ENCODE results near the gene MSTO1.
"Not testable (repeated sequence)": the region's sequence is repeated elsewhere in the genome, so short reads cannot be mapped to it uniquely, and the experiment has no call there.

Gene MSTO1

GRCh38 chr1:155609515-155610256 is at the start of gene MSTO1:
Gene MSTO1, plus strand, starts transcription at chr1:155610218. Its CDS starts 31 bp downstream, at chr1:155610249.
- DNase-seq = peak; percentile 98

GRCh38 chr1:155561779-155562580 is 48.0 kb upstream of the MSTO1 start:
- not testable (repeated sequence) for DNase-seq

DNA sequence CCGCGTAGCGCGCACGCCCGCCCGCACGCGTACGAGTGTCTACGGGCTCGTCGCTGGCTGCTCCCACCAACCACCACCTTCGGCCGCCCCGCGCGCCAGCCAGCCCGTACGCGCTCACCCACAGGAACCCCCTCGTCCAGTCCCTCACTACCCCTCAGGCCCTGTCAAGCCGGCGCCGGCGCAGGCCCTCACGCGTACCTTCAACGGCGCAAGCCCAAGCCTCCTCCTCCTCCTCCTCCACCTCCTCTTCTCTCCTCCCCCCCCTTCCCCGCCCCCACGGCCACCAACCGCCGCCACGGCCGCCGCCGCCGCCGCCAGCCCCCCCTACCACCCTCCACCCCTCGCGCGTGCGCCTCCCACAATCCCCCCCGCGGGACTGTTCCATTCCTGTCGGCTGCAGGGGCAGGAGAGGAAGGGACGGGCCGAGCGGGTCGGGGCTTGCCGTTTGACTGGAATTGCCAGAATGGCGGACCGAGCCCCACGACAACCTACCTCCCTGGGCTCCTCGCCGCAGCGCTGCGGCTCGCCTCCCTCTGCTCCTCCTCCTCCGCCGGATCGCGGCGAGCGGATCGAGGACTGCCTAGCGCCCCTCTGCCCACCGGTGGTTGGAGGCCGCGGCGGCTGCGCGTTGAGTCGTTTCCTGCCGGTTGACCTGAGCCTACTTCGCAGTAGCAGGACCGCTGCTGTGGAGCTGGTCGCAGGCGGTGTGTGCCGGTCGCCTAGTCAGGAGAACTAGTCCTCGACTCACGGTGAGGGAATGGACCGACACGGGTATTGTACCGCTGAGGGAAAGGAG is 47.2 kb upstream of the MSTO1 start, which contains the start of gene ASH1L:
Gene ASH1L (minus strand): TSS at position 223 of the 796 bp plus-strand sequence. CDS start 41,284 bp downstream, outside the sequence.
- DNase-seq = peak; percentile 85

- not testable (repeated sequence) for DNase-seq
Measured at GRCh38 chr1:155563377-155564022, 46.5 kb upstream of the MSTO1 start.

- peak; percentile 21 for DNase-seq
Measured at GRCh38 chr1:155569988-155570592, 39.9 kb upstream of the MSTO1 start.

GRCh38 chr1:155570593-155570990 is 39.4 kb upstream of the MSTO1 start:
- no peak for DNase-seq

GRCh38 chr1:155574077-155574476 is 35.9 kb upstream of the MSTO1 start:
- no peak for DNase-seq

DNA sequence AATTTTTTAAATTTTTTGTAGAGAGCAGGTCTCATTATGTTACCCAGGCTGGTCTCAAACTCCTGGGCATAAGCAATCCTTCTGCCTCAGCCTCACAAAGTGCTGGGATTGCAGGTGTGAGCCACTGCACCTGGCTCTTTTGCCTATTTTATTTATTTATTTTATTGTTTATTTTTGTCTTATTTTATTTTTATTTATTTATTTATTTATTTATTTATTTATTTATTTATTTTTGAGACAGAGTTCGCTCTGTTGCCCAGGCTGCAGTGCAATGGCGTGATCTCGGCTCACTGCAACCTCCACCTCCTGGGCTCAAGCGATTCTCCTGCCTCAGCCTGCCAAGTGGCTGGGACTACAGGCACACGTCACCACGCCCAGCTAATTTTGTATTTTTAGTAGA is 34.4 kb upstream of the MSTO1 start:
- DNase-seq = not testable (repeated sequence)

- DNase-seq = not testable (repeated sequence)
Measured at GRCh38 chr1:155583846-155584245, 26.2 kb upstream of the MSTO1 start.

GRCh38 chr1:155589282-155589681 is 20.7 kb upstream of the MSTO1 start:
- DNase-seq = not testable (repeated sequence)

DNA sequence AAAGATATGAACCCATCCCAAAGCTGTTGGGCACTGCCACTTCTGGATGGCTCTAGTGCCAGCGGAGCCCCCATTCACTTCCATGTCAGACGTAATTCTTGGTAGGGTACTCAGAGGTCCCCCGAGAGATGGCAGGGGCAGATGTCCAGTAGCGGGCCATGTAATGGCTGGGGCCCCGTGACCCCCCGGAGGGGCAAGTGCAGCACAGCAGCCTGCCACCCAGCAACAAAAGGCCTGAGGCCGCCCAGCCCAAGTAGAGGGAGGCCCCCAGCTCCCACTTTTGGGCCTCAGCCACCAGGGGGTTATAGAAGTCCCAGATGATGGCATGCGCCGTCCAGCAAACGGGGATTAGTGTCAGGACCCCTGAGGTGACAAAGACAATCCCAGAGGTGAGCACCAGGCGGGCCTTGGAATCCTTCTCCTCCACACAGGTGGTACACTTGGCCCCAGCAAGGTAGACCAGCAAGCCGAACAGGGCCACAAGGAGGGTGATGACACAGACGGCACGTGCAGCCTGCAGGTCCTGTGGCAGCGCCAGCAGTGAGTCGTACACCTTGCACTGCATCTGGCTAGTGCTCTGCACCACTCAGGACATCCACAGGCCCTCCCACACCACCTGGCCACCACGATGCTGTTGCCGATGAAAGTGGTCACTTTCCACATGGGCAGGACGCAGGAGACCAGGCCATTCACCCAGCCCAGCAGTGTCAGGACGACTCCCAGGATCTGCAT is 19.3 kb upstream of the MSTO1 start:
- DNase-seq = not testable (repeated sequence)

- peak; percentile 64 for DNase-seq
Measured at GRCh38 chr1:155591770-155592169, 18.2 kb upstream of the MSTO1 start.

DNA sequence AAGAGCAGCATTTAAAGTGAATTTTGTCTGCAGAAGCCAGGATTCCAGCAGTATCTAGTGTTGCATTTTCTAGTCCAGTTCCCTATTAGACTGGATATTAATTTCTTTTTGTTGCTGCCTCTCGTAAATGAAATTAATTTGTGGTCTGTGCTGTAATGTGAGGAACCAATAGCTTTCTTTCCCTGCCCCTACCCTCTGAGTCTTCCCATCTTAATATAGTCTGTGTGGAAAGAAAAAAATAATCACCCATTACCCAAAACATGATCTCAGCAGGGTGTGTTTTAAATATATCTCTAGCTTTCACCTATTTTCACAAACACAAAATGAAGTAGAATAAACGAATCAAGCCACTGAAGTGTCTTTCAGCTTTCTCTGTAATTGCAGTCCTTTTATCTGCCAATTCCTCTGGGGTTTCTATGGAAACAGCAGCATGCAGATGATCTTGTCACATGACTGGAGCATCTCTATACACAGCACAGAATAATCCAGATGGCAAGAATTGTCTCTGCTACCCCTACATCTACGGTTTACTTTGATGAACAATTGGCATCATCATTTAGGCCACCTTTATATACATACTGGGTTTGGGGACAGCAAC is 14.0 kb upstream of the MSTO1 start:
- DNase-seq = not testable (repeated sequence)

DNA sequence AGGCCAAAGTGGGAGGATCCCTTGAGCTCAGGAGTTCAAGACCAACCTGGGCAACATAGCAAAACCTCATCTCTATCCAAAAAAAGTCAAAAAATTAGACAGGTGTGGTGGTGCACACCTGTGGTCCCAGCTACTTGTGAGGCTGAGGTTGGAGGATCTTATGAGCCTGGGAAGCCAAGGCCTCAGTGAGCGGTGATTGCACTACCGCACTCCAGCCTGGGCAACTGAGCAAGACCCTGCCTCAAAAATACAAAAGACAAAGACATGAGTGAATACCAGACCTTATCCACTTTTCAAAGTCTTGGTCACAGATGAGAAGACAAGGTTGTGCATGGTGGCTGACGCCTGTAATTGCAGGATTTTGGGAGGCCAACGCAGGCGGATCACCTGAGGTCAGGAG is 13.2 kb upstream of the MSTO1 start:
- no peak for DNase-seq

- no peak for DNase-seq
Measured at GRCh38 chr1:155598842-155599331, 11.1 kb upstream of the MSTO1 start.

GRCh38 chr1:155599828-155600572 is 10.0 kb upstream of the MSTO1 start:
- not testable (repeated sequence) for DNase-seq

DNA sequence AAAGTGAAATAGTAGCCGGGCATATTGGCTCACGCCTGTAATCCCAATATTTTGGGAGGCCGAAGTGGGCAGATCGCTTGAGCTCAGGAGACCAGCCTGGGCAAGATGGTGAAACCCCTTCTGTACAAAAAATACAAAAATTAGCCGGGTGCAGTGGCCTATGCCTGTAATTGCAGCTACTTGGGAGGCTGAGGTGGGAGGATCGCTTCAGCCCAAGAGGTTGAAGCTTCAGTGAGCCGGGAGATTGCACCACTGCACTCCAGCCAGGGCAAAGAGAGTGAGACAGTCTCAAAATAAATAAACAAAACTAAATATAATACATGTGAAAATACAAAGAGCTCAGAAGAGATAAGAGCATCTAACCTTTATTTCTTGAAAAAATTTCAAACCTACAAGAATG is 2.3 kb upstream of the MSTO1 start:
- DNase-seq = peak; percentile 29

DNA sequence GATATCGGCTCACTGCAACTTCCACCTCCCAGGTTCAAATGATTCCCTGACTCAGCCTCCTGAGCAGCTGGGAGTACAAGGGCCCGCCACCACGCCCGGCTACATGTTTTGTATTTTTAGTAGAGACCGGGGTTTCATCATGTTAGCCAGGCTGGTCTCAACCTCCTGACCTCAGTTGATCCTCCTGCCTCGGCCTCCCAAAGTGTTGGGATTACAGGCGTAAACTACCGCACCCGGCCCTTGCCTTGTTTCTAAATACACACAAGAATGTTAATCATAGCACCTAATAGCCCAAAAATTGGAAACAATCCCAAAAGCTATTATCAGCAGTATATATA is 1.2 kb upstream of the MSTO1 start:
- DNase-seq = no peak

GRCh38 chr1:155610257-155610647 is 234 bp downstream of the MSTO1 start:
- DNase-seq = not testable (repeated sequence)

DNA sequence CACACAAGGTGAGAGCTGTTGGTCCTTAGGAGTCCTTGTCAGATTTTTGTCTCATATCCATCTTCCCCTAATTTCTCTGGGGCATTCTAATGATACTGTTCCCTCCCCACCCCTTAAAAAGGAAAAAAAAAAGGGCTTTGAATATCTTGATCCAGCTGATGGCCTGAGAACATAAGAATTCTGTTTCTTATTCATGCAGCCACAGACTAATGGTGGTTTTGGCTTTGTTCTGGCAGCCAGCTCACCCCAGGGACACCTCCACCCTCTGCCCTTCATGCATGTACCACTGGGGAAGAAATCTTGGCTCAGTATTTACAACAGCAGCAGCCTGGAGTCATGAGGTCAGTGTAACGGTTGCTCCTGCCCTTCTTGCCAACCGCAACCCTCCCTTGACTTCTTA is 3.2 kb downstream of the MSTO1 start:
- DNase-seq = not testable (repeated sequence)

Measured in MV-4-11 (cell line).